ENCODE results near the gene ZXDC.

ZXDC gene

DNA sequence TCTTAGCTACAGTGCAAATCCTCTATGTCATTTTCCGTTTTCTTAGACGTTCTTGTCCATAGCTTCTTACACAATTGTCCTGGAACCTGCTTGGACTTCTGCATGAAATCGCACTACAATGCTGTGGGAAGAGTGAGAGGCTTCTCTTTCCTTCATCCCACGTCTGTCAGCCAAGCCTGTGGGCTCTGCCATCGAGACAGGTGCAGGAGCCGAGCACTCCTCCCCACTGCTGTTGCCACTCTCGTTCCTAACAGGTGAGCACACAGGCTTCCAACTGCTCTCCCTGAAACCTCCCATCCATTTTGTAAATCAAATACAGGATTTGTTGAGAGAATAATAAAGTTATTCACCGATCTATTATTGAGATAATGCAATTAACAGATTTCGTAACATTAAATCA is 23.5 kb downstream of the ZXDC start:
- no peak for DNase-seq (ENCODE audit: low spot score)

DNA sequence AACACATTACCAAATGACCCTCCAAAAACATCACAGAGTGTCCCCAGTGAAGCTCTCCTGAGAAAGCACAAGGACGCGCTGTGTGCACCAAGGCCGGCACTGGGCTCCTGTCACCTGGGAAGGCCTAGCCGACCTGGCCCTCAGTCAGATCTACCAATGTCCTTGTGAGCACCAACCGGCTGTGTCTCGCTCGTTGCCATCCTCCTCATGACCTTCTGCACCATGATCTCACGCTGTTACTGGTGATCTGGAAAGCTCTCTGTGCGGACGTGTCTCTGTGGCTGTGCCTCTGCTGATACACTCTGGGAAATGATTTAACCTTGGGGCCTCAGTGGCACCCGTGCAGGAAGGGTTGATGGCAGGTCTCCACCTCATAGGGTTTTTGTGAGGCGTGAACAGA is 24.2 kb downstream of the ZXDC start:
- no peak for DNase-seq (ENCODE audit: low spot score)

DNA sequence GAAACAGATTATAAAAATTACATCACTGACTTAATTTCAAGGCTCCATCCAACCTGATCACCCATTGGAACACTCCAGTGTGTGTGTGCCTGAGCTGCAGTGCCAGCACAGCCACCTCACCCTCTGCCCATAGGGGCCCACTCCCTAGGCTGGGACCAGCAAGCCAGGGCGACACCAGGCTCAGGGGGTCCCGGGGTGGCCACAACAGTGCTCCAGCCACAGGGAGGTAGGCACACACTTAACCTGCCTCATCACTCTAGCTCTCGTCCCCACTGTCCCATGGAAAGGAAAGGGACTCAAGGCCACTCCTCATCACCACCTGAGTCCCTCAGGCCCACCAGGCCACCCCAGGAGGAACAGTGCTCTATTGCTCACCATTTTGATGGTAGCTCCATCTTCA is 24.9 kb downstream of the ZXDC start:
- DNase-seq (ENCODE audit: low spot score): no peak

DNA sequence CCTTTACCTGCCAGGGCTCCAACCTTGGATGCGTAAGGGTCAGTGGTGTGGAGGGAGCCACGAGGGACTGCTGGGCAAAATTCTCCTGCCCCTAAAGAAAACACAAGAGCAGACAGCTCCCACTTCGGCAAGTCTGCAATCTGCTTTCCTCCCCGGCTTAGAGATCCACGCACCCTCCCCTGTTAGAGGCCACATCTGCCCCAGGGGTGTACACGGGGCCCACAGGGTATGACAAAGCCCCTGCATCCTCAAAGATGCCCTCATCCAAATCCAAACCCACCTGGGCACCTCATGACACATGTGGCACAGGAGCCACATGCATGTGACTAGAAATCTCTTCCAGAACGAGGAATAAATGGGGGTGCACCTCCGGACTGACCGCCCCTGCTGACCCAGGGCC is 25.5 kb downstream of the ZXDC start:
- no peak for DNase-seq (ENCODE audit: low spot score)

DNA sequence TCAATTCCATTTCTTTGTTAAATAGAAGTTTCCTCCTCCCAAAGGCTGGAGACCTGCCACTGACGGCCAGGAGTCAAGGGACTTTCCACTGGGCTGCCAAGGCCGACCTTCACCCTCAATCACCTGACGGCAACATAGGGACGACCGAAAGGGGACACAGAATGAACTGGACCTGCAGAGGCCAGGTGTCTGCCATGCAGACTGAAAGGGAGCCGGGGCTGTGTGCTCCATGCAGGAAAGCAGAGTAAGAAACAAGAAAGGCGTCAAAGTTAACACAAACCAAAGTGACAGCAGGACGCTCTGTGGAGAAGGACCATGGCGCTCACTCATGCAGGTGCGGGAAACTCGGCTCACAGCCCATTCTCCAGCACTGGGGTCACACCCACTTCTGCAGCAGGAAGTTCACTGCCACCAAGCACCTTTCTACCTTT is 26.1 kb downstream of the ZXDC start:
- no peak for DNase-seq (ENCODE audit: low spot score)

DNA sequence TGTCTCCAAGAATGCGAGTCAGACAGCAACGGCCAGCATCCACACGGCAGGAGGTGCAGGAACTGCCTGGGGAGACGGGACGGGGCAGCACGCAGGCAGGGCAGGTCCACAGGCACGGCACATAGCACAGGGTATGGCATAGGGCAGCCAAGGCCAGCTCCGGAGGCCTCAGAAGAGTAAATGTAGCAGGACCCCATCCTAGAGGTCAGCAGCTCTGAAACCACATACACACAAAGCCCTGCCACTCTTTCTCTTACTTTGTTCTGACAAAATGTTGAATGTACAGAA is 26.9 kb downstream of the ZXDC start:
- DNase-seq (ENCODE audit: low spot score): no peak

DNA sequence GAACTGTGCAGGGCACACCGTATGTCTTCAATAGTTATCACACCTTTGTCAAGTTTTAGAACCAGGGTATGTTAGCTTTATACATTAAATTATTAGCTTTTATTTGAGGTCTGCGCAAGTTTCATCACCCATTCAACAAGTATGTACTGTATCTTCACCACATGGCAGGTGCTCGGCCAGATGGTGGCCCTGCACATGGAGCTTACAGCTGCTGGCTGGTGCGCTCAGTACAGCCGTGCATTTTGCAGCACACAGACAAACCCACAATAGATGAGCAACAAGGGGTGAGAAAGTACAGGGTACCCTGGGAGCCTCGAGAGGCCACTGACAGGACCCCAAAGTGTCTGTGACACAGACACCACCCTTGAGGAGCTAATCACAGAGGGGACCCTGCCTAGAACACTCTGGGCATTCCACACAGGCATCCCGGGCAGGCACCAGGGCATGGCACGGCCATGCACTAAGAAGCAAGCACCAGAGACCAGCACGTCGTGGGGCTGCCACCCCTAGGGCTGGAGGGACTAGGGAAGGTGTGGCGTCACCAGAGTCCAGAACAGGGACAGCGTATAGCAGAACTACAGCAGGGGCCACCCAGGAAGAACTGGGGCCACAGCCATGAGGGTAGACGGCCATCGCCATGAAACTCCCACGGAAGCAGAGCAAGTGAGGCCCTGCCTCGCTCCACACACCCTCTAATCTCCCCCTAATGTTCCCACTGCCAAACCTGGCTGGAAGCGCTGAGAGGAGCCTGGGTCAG is 27.4 kb downstream of the ZXDC start:
- DNase-seq (ENCODE audit: low spot score): no peak

DNA sequence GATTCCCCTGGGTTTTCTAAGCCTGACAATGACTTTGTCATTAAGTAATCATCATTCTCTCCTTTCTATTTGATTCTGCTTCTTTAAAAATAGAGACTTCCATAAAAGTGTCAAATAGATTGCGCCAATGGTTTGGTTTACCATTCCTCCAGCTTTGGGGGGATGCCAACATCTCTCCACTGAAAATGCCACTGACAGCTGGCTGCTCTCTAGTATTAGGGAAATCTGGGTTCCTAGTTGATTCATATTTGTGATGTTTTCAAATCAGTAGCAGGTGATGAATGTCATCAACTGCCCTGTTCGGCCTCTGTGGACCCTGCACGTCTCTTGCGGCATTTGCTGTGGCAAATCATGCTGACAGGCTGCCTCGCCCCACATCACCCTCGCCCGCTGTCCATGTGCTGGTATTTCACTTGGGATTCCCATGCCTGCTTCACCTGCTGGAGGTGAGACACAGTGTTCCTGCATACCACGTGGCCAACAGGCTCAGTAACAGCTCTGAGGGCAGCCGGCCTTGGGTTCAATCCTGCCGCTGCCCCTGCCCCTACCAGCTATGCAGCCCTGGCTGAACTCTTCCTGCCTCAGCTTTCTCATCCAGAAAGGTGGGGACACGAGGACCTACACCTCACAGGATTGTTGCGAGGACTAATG is 28.1 kb downstream of the ZXDC start:
- DNase-seq (ENCODE audit: low spot score): no peak

DNA sequence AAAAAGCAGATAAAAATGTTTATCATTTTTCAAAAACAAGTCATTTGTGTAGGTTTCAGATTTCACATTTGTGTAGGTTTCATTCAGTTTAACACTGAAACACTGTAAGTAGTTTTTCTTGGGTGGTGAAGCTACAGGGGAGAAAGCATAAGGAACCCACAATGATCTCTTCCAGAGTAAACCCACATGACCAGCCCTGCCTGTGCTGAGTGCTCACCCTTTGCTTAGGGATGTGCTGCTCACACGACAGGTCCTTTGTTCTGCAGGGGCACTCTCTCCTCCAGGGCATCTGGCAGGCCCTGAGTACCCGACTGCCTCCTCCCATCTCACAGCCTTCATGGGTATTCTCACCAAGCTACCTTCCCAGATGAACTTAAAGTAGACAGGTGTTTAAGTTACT is 28.9 kb downstream of the ZXDC start:
- DNase-seq (ENCODE audit: low spot score): no peak

DNA sequence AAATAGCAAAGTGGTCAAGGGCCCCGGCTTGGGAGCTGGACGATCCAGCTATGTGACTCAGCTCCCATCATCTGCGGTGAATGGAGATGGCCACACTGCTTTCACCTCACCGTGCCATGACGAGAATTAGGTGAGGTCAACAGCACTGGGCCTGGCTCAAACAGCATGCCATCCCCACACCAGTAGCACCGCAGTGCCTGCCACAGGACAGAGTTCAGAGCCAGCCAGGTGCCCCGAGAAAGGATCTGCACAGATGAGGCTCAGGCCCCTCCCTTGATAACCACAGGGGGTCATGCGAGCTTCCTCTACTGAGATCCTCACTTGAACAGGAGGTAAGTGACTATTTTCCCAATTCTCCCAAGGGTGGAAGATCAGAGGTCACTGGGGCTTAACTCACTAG is 29.4 kb downstream of the ZXDC start:
- DNase-seq (ENCODE audit: low spot score): no peak

DNA sequence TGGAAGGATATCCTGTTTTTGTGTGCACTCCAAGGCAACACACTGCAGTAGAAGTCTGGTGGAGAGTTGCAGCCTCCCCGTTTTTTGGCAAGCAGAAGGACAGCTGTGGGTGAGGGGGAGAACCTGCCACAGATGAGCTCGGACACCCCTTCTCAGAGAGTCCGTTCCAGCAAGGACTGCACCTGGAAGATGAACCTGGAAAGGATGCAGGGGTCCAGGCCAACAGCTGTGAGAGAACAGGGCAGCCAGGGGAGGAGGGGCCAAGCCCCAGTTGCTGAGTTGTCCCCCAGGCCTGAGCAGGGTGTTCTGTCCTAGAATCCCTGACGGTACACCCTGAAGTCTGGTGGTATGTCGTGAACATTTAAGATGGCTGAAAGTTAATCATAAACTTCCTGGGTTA is 30.2 kb downstream of the ZXDC start:
- DNase-seq (ENCODE audit: low spot score): no peak

DNA sequence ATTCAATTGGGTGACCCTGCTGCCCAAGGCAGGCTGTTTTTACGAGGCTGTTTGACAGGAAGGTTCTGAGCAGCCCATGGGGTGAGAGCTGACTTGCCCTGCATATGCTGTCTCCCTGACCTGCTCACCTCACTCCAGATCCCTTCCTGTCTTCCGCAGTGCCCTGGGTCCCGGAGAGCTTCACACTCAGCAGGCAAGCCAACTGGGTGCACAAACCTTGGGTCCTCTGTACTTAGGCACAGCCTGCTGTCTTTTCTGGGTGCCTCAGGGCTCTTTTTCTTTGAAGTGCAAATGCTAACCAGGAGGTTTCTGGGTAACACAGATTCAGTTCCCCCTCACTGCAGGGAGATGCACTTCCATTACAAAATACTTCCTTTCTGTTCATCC is 32.8 kb downstream of the ZXDC start:
- no peak for DNase-seq (ENCODE audit: low spot score)

DNA sequence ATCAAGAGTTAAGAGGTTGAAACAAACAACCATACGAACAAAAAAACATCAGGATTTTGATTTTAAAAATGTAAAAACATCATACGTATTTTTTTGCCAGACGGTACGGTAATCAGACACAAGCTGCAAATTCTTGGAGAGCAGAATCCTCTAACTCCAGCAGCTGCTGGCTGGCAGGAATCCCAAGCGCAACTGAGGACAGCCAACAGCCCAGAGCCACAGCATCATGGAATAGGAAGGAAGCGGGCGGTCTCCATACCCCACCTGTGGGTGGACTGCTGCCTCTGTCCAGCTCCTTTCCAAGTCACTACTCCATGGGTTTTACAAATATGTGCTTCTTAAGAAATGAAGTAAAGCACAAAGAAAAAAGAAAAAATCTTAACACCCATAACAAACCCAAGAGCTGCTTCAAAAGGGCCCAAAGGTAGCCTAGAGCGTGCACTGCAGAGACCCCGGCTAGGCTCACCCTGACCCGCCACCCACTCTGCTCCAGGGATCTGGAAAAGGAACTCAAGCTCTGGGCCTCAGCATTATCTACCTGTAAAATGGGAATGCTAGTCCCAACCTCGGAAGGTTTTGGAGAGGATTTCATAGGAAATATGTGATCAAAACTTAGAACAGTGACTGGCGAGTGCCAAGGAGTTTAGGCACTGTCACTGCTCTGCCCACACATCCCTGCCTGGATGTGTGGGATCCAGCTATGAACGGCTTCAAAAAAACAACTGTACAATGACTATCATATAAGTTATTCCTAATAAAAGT is 33.4 kb downstream of the ZXDC start:
- no peak for DNase-seq (ENCODE audit: low spot score)

DNA sequence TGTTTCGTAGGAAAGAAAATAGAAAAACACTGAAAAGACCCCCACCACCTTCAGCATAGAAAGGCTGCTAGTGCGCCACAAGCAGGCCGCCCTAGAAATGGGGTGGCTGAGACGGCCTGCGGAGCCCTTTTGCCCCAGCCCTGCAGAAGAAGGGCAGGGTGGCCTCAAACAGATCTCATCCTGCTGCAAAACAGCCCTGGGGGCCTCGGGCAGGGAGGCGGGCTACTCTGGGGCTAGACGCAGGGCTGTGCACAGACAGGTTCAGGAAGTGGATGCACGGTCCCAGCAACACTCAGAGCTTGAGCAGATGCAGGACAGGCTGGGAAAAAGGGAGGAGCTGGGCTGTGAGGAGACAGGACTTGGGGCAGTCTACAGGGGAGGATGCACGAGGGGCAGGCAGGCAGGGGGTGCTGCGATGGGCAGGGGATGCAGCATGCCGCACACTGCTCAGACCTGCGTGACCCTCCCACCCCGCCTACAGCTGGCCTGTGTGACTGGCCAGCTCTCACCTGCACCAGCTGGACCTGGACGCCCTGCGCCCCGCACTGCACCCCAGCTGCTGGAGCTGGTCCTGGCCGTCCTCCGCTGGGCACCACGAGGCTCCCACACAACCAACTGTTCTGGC is 34.3 kb downstream of the ZXDC start:
- DNase-seq (ENCODE audit: low spot score): no peak

DNA sequence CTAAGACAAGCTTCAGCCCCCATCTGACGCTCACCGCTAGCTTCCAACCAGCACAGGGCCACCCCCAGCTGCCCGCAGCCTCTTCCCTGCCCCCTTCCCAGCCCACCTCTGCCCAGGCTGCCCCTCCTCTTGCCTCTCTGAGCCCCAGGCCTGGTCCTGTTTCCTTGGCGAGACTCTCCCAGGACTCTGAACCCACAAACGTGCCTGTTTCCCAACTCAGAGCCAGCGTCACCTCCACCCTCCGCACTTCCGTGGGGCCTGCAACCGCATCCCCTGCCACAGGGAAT is 35.0 kb downstream of the ZXDC start:
- DNase-seq (ENCODE audit: low spot score): no peak

DNA sequence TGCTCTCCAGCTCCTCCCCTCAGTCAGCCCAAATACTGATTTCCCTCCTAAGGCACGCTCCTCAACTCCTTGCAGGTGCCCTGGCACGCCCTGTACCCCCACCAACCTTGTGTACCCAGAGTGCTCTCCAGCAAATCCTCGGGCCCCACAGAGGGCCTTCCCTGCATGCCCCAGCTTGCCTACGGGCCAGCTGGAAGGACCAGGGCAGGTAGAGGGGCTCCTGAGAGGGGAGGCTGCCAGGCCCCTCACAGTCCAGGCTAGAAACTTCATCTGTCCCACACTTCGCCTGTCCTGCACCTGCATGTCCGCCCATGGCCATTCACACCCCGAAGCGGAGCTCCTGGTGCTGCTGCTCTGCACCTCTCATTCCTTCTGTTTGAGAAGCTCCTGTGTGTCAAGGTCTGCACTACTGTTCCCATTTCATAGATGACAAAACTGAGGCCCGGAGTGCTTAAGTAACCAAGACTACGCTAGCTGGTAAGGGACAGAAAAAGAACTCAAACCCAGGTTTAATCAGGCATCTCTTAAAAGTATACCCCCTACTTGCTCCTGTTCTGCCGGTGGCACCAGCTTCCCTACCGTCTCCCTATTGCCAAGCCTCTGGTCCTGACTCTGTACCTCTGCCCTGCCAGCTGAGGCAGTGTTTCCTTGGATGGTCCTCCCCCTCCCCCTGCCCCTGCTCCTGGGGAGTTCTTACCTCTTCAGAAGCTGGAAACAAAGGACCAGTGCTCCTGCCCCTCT is 35.6 kb downstream of the ZXDC start:
- no peak for DNase-seq (ENCODE audit: low spot score)

DNA sequence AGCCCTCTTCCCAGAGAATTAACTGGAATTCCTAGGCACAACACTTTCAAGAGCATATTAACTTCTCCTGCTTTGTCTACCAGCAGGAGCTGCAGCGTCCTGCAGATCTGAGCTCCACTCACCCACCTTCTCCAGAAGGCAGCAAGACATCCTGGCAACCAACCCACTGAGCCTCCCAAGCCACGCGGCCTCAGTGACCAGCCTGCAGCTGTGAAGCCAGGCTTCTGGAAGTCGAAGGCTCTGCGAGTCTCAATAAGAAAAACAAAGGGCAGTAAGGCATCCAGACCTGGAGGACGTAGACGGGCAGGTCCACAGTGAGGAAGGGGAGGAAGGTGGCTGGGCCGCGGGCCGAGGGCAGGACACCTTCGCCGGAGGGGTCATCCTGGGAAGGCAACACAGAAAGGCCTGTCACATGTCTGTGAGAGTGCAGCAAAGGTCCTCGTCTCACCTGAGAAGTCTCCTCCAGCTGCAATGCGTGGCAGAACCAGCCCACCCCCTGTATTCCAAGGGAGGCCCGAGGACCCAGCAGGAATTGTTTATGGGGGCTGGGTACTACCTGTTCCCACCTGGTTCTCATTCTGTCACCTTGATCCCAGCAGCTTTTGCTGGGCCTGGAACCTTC is 36.2 kb downstream of the ZXDC start:
- no peak for DNase-seq (ENCODE audit: low spot score)

DNA sequence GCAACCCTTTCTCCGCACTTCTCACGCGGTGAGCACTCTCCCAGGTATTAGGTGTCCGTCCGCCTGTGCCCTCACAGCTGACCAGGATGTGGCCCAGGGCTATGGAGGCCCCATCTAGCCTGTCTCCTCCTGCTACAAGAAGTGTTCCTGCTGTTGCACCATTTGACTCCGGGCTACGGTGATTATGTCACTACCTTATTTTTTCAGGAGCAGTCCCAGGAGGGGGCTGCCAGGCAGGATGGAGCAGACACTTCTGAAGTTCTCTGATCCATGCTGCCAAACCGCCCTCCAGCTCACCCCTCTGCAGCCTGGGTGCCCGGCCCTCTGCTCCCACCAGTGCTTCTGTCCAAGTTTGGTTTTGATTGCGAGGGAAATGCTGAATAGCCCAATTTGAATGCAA is 36.9 kb downstream of the ZXDC start:
- no peak for DNase-seq (ENCODE audit: low spot score)

DNA sequence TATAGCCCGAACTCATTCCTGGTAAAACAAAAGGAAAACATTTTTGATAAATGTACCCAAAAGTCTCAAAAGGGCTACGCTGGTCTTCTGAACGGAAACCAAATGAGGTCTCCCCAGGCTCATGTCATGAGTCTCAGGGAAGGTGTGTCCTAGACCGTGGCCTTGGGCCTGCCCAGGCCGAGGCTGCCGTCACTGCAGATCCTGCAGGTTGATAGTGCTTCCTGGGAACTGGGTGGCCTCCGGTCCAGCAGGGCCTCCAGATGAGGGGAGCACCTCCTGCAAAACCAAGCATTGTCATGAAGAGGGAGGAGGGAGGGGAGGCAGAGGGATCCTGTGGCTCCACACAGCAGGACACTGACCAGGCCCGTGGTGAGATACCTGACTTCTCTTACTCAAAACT is 37.5 kb downstream of the ZXDC start:
- DNase-seq (ENCODE audit: low spot score): no peak

DNA sequence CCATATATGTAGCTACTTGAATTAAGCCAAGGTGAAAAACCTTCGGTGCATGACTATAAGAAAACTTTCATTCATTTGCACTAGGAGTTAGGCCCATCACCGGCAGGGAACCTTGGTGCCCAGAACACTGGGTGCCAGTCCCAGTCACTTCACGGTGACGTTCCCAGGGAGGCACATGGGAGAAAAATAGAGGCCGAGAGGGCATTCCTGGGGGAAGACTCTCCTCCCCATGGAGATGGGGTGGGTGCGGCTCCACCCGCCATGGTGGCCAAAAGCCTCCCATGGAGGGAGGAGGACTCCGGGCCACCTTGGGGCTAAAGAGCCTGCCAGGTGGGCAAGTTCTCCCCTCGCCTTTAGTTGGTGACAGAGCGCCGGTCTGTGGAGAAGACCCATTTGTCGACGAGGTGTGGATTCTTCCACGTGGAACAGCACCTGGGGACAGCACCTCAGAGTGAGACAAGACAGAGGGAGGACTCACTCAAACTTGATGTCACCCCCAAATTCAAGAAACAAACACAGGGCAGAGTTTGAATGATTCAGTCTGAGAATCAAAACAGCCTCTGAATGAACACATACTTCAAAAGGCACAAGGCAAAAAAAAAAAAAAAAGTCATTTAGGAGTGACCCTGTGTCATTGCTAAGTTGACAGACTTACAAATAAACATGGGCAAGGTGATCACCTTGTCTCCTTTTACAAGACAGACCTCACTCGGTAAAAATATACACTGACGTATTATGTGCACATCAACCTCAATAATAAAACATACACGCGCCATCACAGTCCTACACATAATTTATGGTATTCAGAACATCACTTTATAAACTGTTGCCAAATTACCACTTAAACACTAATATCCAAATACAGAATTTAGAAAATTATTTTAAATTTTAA is 38.6 kb downstream of the ZXDC start:
- DNase-seq (ENCODE audit: low spot score): no peak

All from NAMALWA (cell line).